ENCODE results near the gene CLDN5. TPM values are rescaled to one million over a fixed set of nuclear protein-coding genes. Genes with fewer than 3 reads are reported as not detected.

CLDN5 gene
- 19.5 TPM for total RNA-seq
- long read RNA-seq, transcript CLDN5-201 (1 exons, 2,357 nt) = major isoform, 102 of 108 reads
- long read RNA-seq, partial matches to known transcripts = 0 of 108 reads
- long read RNA-seq, other reads (novel, unspliced or antisense) = 2 of 108 reads

DNA sequence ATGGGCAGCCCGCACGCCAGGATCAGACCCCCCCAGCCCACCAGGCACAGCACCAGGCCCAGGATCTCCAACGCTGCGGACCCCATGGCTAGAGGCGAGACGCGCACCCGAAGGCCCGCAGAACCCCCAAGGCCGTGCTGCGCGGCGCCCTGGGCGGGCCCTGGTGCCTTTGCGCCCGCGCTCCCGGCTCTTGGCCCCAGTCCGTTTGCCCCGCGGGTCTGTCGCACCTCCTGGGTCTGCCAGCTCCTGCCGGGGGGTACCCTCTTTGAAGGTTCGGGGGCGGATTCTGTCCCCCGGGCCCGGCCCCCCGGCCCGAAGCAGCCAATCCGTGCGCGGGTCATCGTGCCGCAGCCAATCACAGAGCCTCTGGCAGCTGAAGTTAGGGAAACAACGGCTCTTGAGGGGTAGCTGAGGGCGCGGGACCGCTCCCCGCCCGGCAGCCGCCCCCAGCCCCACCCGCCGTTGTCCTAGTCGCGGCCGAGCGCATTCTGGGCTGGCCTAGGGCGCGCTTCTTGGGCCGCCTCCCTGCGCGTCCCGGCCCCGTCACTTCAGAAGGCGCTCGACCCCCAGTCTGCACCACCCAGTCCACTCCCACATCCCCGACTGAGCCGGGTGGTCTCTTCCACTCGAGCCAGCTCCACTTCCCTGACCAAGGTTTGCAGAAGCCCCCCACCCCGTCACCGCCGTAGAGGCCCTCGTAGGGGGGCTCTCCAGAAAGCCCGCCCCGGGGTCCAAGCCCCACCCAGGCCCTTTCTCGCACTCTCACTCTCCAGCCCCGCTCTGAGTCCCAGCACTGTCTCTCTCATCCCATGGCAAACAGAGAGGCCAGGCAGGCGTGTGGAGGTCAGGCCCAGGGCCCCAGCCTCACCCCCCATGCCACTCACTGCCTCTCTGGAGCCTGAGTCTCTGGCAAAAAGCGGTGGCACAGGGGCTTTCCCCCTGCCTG is at the start of gene CLDN5:
TSS of gene CLDN5 (minus strand) at position 241 of the 946 bp plus-strand sequence. CDS start at position 86, 155 bp downstream.
- peaks cover 35% of the 10 kb centered on the region for H3K27me3 ChIP-seq (ENCODE audit: low read depth)
- intact Hi-C loops (cut with micrococcal nuclease) = no loop called here
- DNase-seq = peak; percentile 61

DNA sequence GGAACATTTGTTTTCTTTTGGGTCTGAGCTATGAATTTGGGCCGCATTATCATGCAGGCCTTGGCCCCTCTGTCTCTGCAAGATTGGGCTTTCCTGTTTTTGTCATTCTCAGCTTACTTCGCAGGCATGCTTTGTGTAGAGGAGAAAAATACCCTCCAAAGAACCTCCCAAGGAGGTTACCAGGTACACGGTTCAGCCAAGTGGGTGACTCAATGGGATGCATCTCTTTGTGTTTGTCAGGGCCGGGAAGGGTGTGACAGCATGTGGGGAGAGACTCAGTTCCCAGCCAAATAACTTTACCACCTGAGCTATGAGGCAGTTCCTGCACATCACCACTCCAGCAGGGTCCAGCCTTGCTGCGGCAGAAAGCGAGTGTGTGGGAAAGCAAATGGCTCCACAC is 47.8 kb upstream of the CLDN5 start:
- Histone ChIP-seq H3K27ac (replicated peaks) (peak overlapping the region; percentile 73), H3K4me1 (peaks cover 47% of the 10 kb centered on the region), H3K36me3 (no peaks in the 10 kb centered on the region), H3K9me3 (replicated peaks) (no peaks in the 10 kb centered on the region), H3K27me3 (ENCODE audit: low read depth) (peaks cover 4% of the 10 kb centered on the region), H3K4me3 (no peak overlapping the region)
- TF ChIP-seq CTCF (IDR thresholded peaks at IDR 0.05; ENCODE audit: borderline replicate concordance) = no peak
- intact Hi-C loops (cut with micrococcal nuclease) = no loop called here
- DNase-seq = no peak

More for the DNA sequence above, at the start of gene CLDN5:
- no peaks in the 10 kb centered on the region for H3K9me3 ChIP-seq (replicated peaks)
- peaks cover 67% of the 10 kb centered on the region for H3K4me1 ChIP-seq
- TF ChIP-seq CTCF (IDR thresholded peaks at IDR 0.05; ENCODE audit: borderline replicate concordance) = no peak
- no peaks in the 10 kb centered on the region for H3K36me3 ChIP-seq
- peak within 1 kb of the TSS; percentile 73 for H3K4me3 ChIP-seq
- H3K27ac ChIP-seq (replicated peaks) = peak within 1 kb of the TSS; percentile 95

DNA sequence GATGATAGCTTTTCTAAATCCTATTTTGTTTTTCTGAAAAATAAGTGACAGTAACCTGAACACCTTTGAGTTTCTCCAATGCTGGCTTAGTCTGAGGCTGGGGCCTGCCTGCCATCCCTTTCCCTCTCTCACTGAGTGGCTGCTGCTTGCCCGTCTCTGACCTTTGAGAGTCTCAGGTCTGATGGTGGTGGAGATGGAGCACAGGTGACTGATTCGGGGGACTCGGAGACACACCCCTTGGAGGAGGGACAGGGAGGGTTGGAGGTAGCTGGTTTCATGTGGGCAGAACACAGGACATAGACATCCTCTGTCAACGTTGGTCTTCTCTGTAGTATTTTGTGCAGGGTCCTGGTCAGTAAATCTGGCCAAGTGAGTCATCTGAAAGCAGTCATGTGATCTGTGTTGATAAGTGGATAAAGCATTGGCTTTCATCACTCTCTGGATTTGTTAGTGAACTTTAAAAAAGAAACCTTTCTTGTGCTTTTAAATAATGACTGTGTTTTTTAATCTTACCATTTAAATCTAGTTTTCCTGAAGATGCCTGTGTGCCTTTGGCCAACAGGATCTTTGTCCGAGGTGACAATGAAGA is 47.1 kb upstream of the CLDN5 start:
- Histone ChIP-seq H3K4me3 (no peak overlapping the region), H3K4me1 (peaks cover 52% of the 10 kb centered on the region), H3K27ac (replicated peaks) (peak overlapping the region; percentile 73), H3K9me3 (replicated peaks) (no peaks in the 10 kb centered on the region), H3K36me3 (no peaks in the 10 kb centered on the region), H3K27me3 (ENCODE audit: low read depth) (no peaks in the 10 kb centered on the region)
- DNase-seq = no peak
- intact Hi-C loops (cut with micrococcal nuclease) = no loop called here
- no peak for TF ChIP-seq CTCF (IDR thresholded peaks at IDR 0.05; ENCODE audit: borderline replicate concordance)

DNA sequence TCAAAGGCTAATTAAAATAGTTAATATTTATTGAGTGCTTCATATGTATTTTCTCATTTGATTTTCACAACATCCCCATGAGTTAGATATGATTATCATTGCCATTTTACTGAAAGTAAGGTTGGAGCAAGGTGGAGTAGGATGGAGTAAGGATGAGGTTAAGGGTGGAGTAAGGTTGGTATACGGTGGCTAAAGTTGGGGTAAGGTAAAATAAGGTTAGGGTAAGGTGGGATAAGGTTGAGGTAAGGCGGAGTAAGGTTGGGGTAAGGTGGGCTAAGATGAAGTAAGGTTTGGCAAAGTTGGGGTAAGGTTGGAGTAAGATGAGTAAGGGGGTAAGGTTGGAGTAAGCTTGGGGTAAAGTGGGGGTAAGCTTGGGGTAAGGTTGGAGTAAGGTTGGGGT is 45.8 kb upstream of the CLDN5 start:
- H3K4me3 ChIP-seq = no peak overlapping the region
- intact Hi-C loops (cut with micrococcal nuclease) = no loop called here
- no peak for DNase-seq
- no peak for TF ChIP-seq CTCF (IDR thresholded peaks at IDR 0.05; ENCODE audit: borderline replicate concordance)
- H3K27ac ChIP-seq (replicated peaks) = no peak overlapping the region
- H3K27me3 ChIP-seq (ENCODE audit: low read depth) = no peaks in the 10 kb centered on the region
- H3K9me3 ChIP-seq (replicated peaks) = no peaks in the 10 kb centered on the region
- peaks cover 59% of the 10 kb centered on the region for H3K4me1 ChIP-seq
- H3K36me3 ChIP-seq = no peaks in the 10 kb centered on the region

- H3K27me3 ChIP-seq (ENCODE audit: low read depth) = no peaks in the 10 kb centered on the region
- TF ChIP-seq CTCF (IDR thresholded peaks at IDR 0.05; ENCODE audit: borderline replicate concordance) = no peak
- peaks cover 59% of the 10 kb centered on the region for H3K4me1 ChIP-seq
- peaks cover 4% of the 10 kb centered on the region for H3K9me3 ChIP-seq (replicated peaks)
- H3K36me3 ChIP-seq = no peaks in the 10 kb centered on the region
- intact Hi-C loops (cut with micrococcal nuclease) = no loop called here
- no peak overlapping the region for H3K27ac ChIP-seq (replicated peaks)
- DNase-seq = no peak
- H3K4me3 ChIP-seq = no peak overlapping the region
Observed at GRCh38 chr22:19569276-19569640, 45.0 kb upstream of the CLDN5 start.
